H9 (cell line): ENCODE results near the gene PLCL1. TPM values are rescaled to one million over a fixed set of nuclear protein-coding genes. Genes with fewer than 3 reads are reported as not detected.

ENCODE experiments used
- DNase-seq: peaks from one replicate; pipeline ENCODE4 v3.0.0-alpha.2; 2017
- H2AFZ ChIP-seq: one replicate; pipeline ENCODE4 v1.6.1; 2013; ENCODE audit warnings: mild to moderate bottlenecking, low read length, control low read depth, moderate library complexity
- H2AK5ac ChIP-seq: 2 replicates; pipeline ENCODE4 v1.6.1; 2013; ENCODE audit warnings: low read length, control low read depth, mixed read lengths; ENCODE audit not compliant: insufficient read length
- H2BK120ac ChIP-seq: one replicate; pipeline ENCODE4 v1.6.1; 2013; ENCODE audit warnings: low read depth, mild to moderate bottlenecking, low read length, control low read depth, inconsistent platforms; ENCODE audit not compliant: poor library complexity, severe bottlenecking
- H2BK12ac ChIP-seq: 2 replicates; pipeline ENCODE4 v1.6.1; 2013; ENCODE audit warnings: low read length, control low read depth, mixed read lengths, low read depth; ENCODE audit not compliant: insufficient read length
- H2BK15ac ChIP-seq: 2 replicates; pipeline ENCODE4 v1.6.1; 2013; ENCODE audit warnings: low read depth, low read length, control low read depth
- H2BK20ac ChIP-seq: one replicate; pipeline ENCODE4 v1.6.1; 2013; ENCODE audit warnings: low read depth, mild to moderate bottlenecking, low read length, control low read depth, inconsistent platforms; ENCODE audit not compliant: poor library complexity, severe bottlenecking
- H2BK5ac ChIP-seq: 2 replicates; pipeline ENCODE4 v1.6.1; 2013; ENCODE audit warnings: low read length, control low read depth, mixed read lengths; ENCODE audit not compliant: insufficient read length
- H3K14ac ChIP-seq: 2 replicates; pipeline ENCODE4 v1.6.1; 2013; ENCODE audit warnings: low read length, control low read depth; ENCODE audit not compliant: insufficient read depth
- H3K18ac ChIP-seq: 2 replicates; pipeline ENCODE4 v1.6.1; 2013; ENCODE audit warnings: low read depth, mild to moderate bottlenecking, mixed read lengths, low read length, control low read depth; ENCODE audit not compliant: insufficient read length
- H3K23ac ChIP-seq: 2 replicates; pipeline ENCODE4 v1.6.1; 2013; ENCODE audit warnings: low read length, control low read depth, mixed read lengths, low read depth; ENCODE audit not compliant: insufficient read length
- H3K23me2 ChIP-seq: 2 replicates; pipeline ENCODE4 v1.6.1; 2013; ENCODE audit warnings: low read depth, mild to moderate bottlenecking, mixed read lengths, low read length, control low read depth; ENCODE audit not compliant: insufficient read length, poor library complexity, severe bottlenecking
- H3K27ac ChIP-seq: 2 replicates; pipeline ENCODE4 v1.5.1; 2013; ENCODE audit warnings: low read length, control low read depth, mixed read lengths, low read depth; ENCODE audit not compliant: insufficient read length
- H3K27me3 ChIP-seq: 2 replicates; pipeline ENCODE4 v1.6.1; 2013; ENCODE audit warnings: low read length, control low read depth, inconsistent platforms; ENCODE audit not compliant: insufficient read depth
- H3K4ac ChIP-seq: 2 replicates; pipeline ENCODE4 v1.6.1; 2013; ENCODE audit warnings: low read depth, mild to moderate bottlenecking, control low read depth, inconsistent platforms, low read length, moderate library complexity
- H3K4me1 ChIP-seq: 2 replicates; pipeline ENCODE4 v1.6.1; 2013; ENCODE audit warnings: low read length, control low read depth, inconsistent platforms; ENCODE audit not compliant: insufficient read depth
- H3K4me2 ChIP-seq: 2 replicates; pipeline ENCODE4 v1.6.1; 2013; ENCODE audit warnings: low read length, control low read depth, mixed read lengths; ENCODE audit not compliant: insufficient read length, insufficient read depth
- H3K56ac ChIP-seq: 2 replicates; pipeline ENCODE4 v1.6.1; 2013; ENCODE audit warnings: low read depth, mild to moderate bottlenecking, mixed read lengths, low read length, control low read depth; ENCODE audit not compliant: insufficient read length
- H3K79me1 ChIP-seq: 2 replicates; pipeline ENCODE4 v1.6.1; 2013; ENCODE audit warnings: low read depth, mild to moderate bottlenecking, moderate library complexity, low read length, control low read depth, inconsistent platforms; ENCODE audit not compliant: insufficient read depth, poor library complexity, severe bottlenecking
- H3K79me2 ChIP-seq: 2 replicates; pipeline ENCODE4 v1.6.1; 2013; ENCODE audit warnings: low read length, control low read depth, inconsistent platforms; ENCODE audit not compliant: insufficient read depth
- H3K9ac ChIP-seq: 2 replicates; pipeline ENCODE4 v1.6.1; 2013; ENCODE audit warnings: low read length, control low read depth, mixed read lengths; ENCODE audit not compliant: insufficient read length; ENCODE audit errors: extremely low read depth
- H3K9me3 ChIP-seq: one replicate; pipeline ENCODE4 v1.6.1; 2013; ENCODE audit warnings: low read depth, low read length, inconsistent platforms; ENCODE audit not compliant: control insufficient read depth
- H3T11ph ChIP-seq: one replicate; pipeline ENCODE4 v1.6.1; 2013; ENCODE audit warnings: mild to moderate bottlenecking, low read length, control low read depth, inconsistent platforms
- H4K20me1 ChIP-seq: one replicate; pipeline ENCODE4 v1.6.1; 2013; ENCODE audit not compliant: control insufficient read depth, insufficient read length, insufficient read depth
- H4K5ac ChIP-seq: 2 replicates; pipeline ENCODE4 v1.6.1; 2013; ENCODE audit warnings: low read depth, mild to moderate bottlenecking, mixed read lengths, low read length, control low read depth; ENCODE audit not compliant: insufficient read length
- H4K8ac ChIP-seq: replicated peaks from 2 replicates; pipeline ENCODE4 v1.6.1; 2013; ENCODE audit warnings: low read length, control low read depth, mixed read lengths, low read depth; ENCODE audit not compliant: insufficient read length
- H4K91ac ChIP-seq: 2 replicates; pipeline ENCODE4 v1.6.1; 2013; ENCODE audit warnings: low read depth, mild to moderate bottlenecking, moderate library complexity, mixed read lengths, low read length, control low read depth; ENCODE audit not compliant: insufficient read length
- H3K27ac Mint-ChIP-seq, 3 experiments: 2 replicates in 2 of 3; 3 replicates in 1 of 3; pipeline ENCODE4 v1.8.0; 2020 to 2021; ENCODE audit warnings: mixed read lengths in 3 of 3, mild to moderate bottlenecking in 1 of 3, moderate library complexity in 1 of 3
- H3K27me3 Mint-ChIP-seq: 2 replicates; pipeline ENCODE4 v1.8.0; 2021; ENCODE audit warnings: low read depth, mild to moderate bottlenecking, moderate library complexity, mixed read lengths
- H3K36me3 Mint-ChIP-seq, 3 experiments: 2 replicates in 2 of 3; 3 replicates in 1 of 3; pipeline ENCODE4 v1.8.0; 2020 to 2021; ENCODE audit warnings: low read depth in 3 of 3, mixed read lengths in 3 of 3; ENCODE audit not compliant: insufficient read depth in 1 of 3
- H3K4me1 Mint-ChIP-seq, 2 experiments: 2 replicates each; pipeline ENCODE4 v1.8.0; 2020; ENCODE audit warnings: mixed read lengths in 2 of 2
- H3K4me3 Mint-ChIP-seq, 2 experiments: 2 replicates in 1 of 2; 3 replicates in 1 of 2; pipeline ENCODE4 v1.8.0; 2020 to 2021; ENCODE audit warnings: mild to moderate bottlenecking in 2 of 2, mixed read lengths in 2 of 2, moderate library complexity in 1 of 2
- H3K9me3 Mint-ChIP-seq, 2 experiments: 2 replicates in 1 of 2; 3 replicates in 1 of 2; pipeline ENCODE4 v1.8.0; 2020; ENCODE audit warnings: mild to moderate bottlenecking in 2 of 2, mixed read lengths in 2 of 2, moderate library complexity in 1 of 2
- WGBS: extraction: QIAGEN DNeasy Blood & Tissue Kit; methylation state at CpG from one replicate; pipeline ENCODE4 v1.1.7; 2013; ENCODE audit warnings: missing lambda C conversion rate, low lambda C conversion rate, mixed read lengths; ENCODE audit not compliant: insufficient read length; ENCODE audit errors: extremely low coverage; 5-methylcytosine and 5-hydroxymethylcytosine counted together
- total RNA-seq: library from RNA; stranded (reverse); gene quantifications from 2 replicates; pipeline ENCODE4 v1.2.1, GENCODE V29; 2021
- TF ChIP-seq, protein P1 (sequence below): fragments of 200-600 bp; sonication (generic); conservative IDR thresholded peaks from 3 replicates; pipeline ENCODE4 v1.8.0; 2021; ENCODE audit warnings: antibody characterized with exemption, mild to moderate bottlenecking

Gene PLCL1
- total RNA-seq, 1 experiment from 2014 or later: 0.04 TPM

DNA sequence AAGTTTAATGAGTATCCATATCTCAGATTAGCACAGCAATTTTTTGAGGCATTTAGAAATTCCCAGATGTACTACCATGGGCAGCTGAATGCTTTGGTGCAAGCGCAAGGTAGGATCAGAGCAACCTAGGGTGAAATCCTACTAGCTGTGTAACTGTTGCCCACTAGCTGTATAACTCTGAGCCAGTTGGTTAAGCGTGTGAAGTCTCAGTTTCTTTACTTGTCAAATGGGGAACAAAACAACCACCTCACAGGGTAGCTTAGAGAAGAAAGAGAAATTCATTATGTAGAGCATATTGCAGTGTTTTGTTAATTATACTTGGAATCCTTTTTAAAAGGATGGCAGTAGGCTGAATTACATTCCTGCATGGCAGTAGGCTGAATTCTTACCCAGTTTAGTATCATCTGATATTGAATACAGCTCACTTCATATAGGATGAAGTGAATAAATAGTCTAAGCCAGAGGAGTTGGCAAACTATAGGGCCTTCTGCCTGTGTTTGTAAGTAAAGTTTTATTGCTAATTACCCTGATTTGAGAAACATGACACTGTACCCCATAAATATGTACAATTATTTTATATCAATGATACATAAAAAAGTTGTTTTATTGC is 180.7 kb downstream of the PLCL1 start:
- no peak overlapping the region for H4K8ac ChIP-seq
- no peak overlapping the region for H3K4me3 Mint-ChIP-seq
- H4K20me1 ChIP-seq: no peaks in the 10 kb centered on the region
- H4K5ac ChIP-seq: no peak overlapping the region
- H3K36me3 Mint-ChIP-seq: peaks cover 0 to 3% (median 0%) of the 10 kb centered on the region in 3 experiments; a peak in 2 of 7 replicates
- no peak overlapping the region for H3K27ac ChIP-seq
- no peak overlapping the region for H3K4me2 ChIP-seq
- H3K56ac ChIP-seq: no peak overlapping the region
- H3K4me1 Mint-ChIP-seq: peaks cover 4 to 6% of the 10 kb centered on the region in 2 experiments; a peak in 3 of 4 replicates
- no peak overlapping the region for H2BK120ac ChIP-seq
- no peak overlapping the region for H3K9ac ChIP-seq
- no peaks in the 10 kb centered on the region for H3K4me1 ChIP-seq
- H3K79me2 ChIP-seq: no peaks in the 10 kb centered on the region
- no peak overlapping the region for H2BK20ac ChIP-seq
- H2AK5ac ChIP-seq: no peak overlapping the region
- no peak overlapping the region for H3T11ph ChIP-seq
- no CpG with 5 or more reads among the region's 2 CpGs for WGBS
- H3K79me1 ChIP-seq: no peaks in the 10 kb centered on the region
- H3K27me3 Mint-ChIP-seq: no peaks in the 10 kb centered on the region
- TF ChIP-seq, protein P1, sequence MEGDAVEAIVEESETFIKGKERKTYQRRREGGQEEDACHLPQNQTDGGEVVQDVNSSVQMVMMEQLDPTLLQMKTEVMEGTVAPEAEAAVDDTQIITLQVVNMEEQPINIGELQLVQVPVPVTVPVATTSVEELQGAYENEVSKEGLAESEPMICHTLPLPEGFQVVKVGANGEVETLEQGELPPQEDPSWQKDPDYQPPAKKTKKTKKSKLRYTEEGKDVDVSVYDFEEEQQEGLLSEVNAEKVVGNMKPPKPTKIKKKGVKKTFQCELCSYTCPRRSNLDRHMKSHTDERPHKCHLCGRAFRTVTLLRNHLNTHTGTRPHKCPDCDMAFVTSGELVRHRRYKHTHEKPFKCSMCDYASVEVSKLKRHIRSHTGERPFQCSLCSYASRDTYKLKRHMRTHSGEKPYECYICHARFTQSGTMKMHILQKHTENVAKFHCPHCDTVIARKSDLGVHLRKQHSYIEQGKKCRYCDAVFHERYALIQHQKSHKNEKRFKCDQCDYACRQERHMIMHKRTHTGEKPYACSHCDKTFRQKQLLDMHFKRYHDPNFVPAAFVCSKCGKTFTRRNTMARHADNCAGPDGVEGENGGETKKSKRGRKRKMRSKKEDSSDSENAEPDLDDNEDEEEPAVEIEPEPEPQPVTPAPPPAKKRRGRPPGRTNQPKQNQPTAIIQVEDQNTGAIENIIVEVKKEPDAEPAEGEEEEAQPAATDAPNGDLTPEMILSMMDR: no peak
- no peak overlapping the region for H2BK12ac ChIP-seq
- no peak overlapping the region for H3K4ac ChIP-seq
- peaks cover 0 to under 1% of the 10 kb centered on the region in 2 experiments; a peak in 2 of 5 replicates for H3K9me3 Mint-ChIP-seq
- no peak overlapping the region for H2AFZ ChIP-seq
- no peak overlapping the region for H3K23ac ChIP-seq
- H3K27me3 ChIP-seq: no peaks in the 10 kb centered on the region
- no peak overlapping the region for H2BK5ac ChIP-seq
- H3K9me3 ChIP-seq: no peaks in the 10 kb centered on the region
- no peak overlapping the region for H2BK15ac ChIP-seq
- DNase-seq: no peak
- H3K23me2 ChIP-seq: no peaks in the 10 kb centered on the region
- H3K18ac ChIP-seq: no peak overlapping the region
- H4K91ac ChIP-seq: no peak overlapping the region
- no peak overlapping the region for H3K14ac ChIP-seq
- H3K27ac Mint-ChIP-seq: no peak overlapping the region; a peak in 1 of 7 replicates
